Islet precursor cell (in vitro differentiated cells): ENCODE data around the gene CD99L2.
A peak's percentile ranks its signal among the peaks of the same experiment; 100 is the strongest.
"Not testable (repeated sequence)": the region's sequence is repeated elsewhere in the genome, so short reads cannot be mapped to it uniquely, and the experiment has no call there.

Experiments used
- DNase-seq: peaks from one replicate; pipeline ENCODE4 v3.0.0-alpha.2; 2018

Gene CD99L2

GRCh38 chrX:150896632-150897031 lies 1.8 kb downstream of the CD99L2 start:
- DNase-seq = no peak

GRCh38 chrX:150893936-150894335 lies 4.5 kb downstream of the CD99L2 start:
- DNase-seq = no peak

DNA sequence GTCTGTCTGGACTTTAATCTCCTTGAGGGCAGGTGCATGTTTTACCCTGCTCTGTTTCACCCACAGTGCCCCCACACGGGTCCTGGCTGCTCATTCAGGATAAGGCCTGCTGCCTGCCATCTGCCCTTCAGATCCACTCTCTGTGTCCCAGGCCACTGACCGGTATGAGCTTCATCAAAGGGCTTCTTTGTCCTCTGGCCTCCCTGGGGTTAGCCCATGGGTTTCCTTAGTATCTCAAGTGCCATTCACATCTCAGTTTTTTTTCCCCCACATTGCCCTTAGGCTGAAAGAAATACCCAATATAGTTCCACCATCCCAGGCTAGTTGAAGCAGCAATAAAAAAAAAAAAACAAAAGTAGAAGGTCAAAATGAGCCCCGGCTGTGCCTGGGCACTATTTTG lies 9.3 kb downstream of the CD99L2 start:
- DNase-seq = no peak

DNA sequence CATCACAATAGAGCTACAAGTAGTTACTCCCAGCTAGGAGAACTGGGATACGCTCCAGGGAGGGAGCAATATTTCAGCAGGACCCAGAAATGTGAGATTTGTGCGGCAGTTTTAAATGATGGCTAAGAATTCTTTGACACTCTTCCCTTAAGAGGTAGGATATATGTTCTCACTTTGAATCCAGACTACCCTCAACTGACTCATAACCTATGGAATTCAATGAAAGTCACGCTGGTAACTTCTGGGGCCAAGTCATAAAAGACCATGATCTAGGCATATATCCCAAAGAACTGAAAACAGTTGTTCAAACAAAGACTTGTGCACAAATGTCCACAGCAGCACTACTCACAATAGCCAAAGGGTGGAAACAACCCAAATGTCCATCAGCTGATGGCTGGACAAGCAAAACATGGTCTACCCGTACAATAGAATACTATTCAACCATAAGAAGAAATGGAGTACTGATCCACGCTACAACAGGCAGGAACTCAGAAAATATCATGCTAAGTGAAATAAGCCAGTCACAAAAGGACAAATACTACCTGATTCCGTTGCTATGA lies 10.5 kb downstream of the CD99L2 start:
- DNase-seq = no peak

GRCh38 chrX:150887268-150887667 lies 11.2 kb downstream of the CD99L2 start:
- not testable (repeated sequence) for DNase-seq

DNA sequence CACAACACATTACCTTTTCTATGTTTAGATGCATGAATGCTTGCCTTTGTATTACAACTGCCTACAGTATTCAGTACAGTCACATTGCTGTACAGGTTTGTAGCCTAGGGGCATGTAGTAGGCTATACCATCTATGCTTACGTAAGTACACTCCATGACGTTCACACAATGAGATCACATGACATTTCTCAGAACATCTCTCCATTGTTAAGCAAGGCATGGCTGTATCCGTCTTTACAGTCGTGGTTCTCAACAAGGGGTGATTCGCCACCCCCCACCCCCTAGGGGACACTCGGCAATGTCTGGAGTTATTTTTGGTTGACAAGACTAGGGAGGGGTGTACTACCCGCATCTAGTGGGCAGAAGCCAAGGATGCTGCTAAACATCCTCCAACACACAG lies 12.1 kb downstream of the CD99L2 start:
- DNase-seq = no peak

DNA sequence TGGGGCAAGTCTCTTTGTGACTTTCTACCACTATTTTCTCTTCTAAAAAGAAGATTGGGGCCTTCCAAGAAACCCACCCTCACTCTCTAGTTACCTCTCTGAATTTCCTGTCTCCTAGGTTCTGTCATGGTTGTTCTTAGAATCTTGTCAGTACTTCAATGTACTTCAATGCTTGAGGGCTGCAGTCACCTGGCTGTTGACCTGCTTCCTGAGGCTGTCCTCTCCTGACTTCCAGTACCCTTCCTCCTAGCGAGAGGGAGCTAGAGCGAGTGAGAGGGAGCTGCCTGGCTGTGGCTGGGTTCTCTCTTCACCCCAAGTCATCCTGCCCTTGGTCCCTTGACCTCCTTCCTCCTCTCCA lies 17.7 kb downstream of the CD99L2 start:
- no peak for DNase-seq

DNA sequence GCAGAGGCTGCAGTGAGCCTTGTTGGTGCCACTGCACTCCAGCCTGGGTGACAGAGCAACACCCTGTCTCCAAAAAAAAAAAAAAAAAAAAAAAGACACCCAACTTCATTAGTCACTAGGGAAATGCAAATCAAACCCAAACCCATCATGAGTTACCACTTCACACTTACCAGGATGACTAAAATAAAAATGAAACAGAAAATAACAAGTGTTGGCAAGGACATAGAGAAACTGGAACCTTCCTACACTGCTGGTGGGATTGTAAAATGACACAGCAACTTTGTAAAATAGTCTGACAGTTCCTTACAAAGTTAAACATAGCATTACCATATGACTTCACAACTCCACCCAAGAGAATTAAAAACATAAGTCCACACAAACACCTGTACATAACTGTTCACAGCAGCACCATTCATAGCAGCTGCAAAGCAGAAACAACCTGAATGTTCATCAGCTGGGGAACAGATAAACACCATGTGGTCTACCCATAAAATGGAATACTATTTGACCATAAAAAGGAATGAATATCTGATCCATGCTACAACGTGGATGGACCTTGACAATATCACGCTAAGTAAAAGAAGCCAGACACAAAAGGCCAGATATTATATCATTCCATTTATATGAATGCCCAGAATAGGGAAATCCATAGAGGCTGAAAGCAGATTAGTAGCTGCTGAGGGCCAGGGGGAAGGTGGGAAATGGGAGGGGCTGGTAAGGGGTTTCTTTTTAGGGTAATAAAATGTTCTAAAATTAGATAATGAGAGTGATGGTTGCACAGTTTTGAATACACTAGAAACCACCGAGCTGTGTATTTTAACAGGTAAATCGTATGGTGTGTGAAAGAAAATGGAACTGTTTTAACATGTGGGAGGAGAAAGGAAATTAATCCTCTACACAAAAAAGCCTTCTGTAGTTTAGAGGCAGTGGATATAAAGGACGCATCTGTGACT lies 18.3 kb downstream of the CD99L2 start:
- no peak for DNase-seq

DNA sequence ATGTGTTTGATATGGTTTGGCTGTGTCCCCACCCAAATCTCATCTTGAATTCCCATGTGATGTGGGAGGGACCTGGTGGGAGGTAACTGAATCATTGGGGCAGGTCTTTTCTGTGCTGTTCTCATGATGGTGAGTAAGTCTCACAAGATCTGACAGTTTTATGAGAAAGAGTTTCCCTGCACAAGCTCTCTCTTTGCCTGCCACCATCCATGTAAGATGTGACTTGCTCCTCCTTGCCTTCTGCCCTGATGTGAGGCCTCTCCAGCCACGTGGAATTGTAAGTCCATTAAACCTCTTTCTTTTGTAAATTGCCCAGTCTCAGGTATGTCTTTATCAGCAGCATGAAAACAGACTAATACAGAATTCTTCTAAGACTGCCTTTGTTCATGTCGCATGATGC lies 22.8 kb downstream of the CD99L2 start:
- not testable (repeated sequence) for DNase-seq

- peak; percentile 22 for DNase-seq
Measured at GRCh38 chrX:150874448-150874847, 24.0 kb downstream of the CD99L2 start.

GRCh38 chrX:150873616-150874015 lies 24.9 kb downstream of the CD99L2 start:
- peak; percentile 38 for DNase-seq

DNA sequence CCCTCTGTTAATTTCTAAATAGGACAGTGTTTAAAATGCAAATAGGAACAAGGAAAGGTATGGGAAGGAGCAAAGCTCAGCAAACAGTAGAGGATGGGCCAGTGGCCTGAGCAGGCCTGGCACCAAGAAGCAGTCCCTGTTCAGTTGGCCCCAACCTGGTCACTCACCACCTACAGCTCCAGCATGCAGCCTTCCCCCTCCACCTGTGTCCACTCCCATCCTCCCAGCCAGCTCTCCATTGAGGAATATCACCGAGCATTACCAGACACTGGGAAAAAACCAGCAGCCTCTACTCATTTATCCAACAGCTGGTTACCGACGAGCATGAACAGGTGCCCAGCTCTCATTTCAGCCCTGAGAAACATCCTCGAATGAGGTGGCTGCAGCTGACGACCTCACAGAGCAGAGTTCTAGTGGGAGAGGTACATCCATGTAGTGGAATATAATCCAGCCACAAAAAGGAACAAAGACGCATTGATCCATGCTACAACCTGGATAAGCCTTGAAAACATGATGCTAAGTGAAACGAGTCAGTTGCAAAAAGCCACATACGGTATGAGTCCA lies 25.6 kb downstream of the CD99L2 start:
- peak; percentile 32 for DNase-seq

GRCh38 chrX:150871341-150871811 lies 27.1 kb downstream of the CD99L2 start:
- no peak for DNase-seq

DNA sequence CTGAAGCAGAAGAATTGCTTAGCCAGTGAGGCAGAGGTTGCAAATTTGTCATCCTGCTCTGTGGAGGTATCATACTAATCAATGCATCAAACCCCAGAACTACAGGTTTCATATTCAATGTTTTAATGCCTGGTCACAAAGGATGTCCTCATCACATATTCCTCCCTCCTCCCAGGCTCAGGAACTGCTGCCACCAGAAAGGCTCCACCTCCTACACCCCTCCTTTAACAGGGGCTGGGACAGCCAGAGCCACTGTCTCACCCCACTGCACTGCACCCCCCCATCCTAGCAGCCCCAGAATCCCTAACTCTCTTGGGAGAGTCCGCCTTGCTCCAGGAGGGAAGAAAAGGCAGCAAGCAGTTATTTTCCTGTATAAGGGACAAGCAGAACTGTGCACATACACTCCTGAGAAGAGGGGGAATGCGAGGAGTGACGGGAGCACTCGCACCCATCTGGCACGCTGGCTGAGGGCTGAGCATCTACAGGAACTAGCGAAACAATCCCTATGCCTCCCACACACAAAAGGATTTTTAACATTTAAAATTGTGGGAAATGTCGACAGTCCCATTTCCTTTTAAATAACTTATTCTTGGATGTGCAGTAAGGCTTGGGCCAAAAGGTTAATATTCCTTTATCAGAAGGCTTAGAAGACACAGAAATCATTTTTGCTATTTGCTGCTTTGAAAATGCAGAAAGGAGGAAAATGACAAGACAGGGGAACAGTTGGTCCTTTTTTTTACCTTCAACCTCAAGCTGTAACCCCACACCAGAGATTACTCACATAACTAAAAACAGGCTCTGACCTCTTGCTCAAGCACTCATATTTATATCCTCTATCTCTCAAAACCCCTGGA lies 27.8 kb downstream of the CD99L2 start:
- no peak for DNase-seq

DNA sequence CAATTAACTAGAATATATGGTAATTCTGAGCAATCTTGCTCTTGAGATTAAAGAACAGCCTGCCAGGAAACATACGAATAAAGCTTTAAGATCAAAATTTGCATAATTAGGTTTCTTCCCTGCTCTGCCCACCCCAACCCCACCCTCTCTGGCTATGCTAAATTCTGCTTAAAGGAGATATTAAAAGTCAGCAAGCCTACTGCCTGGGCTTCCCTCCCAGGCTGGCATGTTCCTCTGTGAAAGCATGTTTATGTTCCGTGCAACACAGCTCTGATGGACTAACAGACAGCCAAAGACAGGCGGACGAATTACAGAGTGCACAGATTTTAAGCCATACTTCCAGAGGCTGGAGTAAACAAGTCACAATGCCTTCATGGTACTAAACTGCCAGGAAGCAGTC lies 28.4 kb downstream of the CD99L2 start:
- DNase-seq = no peak

DNA sequence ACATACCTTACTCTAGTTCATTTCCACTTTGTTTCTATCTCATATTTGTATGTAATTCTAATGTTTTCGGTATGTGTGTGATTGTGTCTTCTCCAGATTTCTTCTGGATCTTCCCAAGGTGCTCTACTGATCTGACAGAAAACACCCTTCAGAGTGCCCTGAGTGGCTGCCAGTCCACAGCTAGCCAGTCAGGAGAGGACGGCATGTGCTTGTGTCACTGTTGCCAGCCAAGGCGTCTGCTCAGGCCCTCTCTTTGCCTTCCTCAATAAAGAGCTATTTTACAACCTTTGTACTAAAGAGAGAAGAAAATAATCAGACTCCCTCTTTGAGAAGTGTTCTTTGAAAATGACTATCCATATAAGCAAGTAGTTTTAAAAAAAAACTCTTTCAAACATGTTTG lies 29.0 kb downstream of the CD99L2 start:
- DNase-seq = no peak

- DNase-seq = no peak
Measured at GRCh38 chrX:150868625-150869024, 29.8 kb downstream of the CD99L2 start.

- peak; percentile 2 for DNase-seq
Measured at GRCh38 chrX:150864127-150864526, 34.3 kb downstream of the CD99L2 start.

DNA sequence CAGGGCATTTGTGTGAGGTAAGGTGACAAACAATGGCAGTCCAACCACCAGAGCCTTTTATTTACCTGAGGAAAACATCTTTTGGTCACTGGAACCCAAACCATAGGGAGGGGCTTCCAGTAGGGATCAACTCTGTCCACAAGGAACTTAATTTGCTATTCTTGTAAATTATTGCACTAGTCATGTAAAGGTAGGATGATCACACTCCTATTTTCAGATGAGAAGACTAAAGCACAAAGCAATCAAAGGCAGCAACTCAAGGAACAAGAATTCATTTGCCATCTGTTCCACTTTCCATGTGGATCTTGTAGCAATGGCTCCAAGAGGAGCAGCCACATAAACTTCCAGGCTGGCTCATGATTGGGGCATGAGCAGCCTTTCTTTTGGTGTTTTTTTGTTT lies 35.3 kb downstream of the CD99L2 start:
- DNase-seq = no peak

DNA sequence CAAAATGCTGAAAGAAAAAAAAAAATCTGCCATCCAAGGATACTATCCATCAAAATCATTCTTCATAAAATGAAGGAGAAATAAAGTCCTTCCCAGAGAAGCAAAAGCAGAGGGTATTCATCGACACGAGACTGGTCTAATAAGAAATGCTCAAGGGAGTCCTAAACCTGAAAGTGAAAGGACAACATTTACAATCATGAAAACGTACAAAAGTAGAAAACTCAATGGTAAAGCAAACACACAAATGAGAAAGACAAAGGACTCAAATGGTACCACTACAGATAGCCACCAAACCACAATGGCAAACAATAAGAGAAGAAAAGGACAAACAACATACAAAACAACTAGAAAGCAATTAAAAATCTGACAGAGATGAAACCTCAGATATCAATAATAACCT lies 41.0 kb downstream of the CD99L2 start:
- DNase-seq = no peak

DNA sequence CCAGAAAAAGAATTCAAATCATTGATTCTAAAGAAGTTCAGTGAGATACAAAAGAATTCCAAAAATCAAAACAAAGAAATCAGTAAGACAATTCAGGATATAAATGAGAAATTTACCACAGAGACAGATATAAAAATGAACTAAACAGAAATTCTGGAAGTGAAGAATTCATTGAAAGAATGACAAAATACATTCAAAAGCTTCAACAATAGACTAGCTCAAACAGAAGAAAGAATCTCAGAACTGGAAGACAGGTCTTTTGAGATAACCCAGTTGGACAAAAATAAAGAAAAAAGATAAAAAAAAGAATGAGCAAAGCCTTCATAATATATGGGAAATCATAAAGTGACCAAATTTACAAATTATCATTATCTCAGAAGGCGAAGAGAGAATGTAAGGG lies 41.7 kb downstream of the CD99L2 start:
- DNase-seq = no peak

- no peak for DNase-seq
Measured at GRCh38 chrX:150856101-150856500, 42.4 kb downstream of the CD99L2 start.

GRCh38 chrX:150854856-150855255 lies 43.6 kb downstream of the CD99L2 start:
- no peak for DNase-seq
